KOPT-K1 (cell line): ENCODE measurements around the gene ZNF444.

Source experiments
- H3K27ac ChIP-seq: fragments of 200-600 bp; sonication (generic); 2 replicates; pipeline ENCODE4 v1.5.1; 2016; ENCODE audit warnings: antibody characterized with exemption, mild to moderate bottlenecking, low read depth, low read length; ENCODE audit not compliant: poor library complexity, severe bottlenecking
- H3K36me3 ChIP-seq: fragments of 200-600 bp; sonication (generic); 2 replicates; pipeline ENCODE4 v1.5.1; 2017; ENCODE audit warnings: antibody characterized with exemption, mild to moderate bottlenecking, low read length, moderate library complexity; ENCODE audit not compliant: insufficient read depth
- H3K9me3 ChIP-seq: fragments of 200-600 bp; sonication (generic); 2 replicates; pipeline ENCODE4 v1.5.1; 2017; ENCODE audit warnings: antibody characterized with exemption, low read length, mild to moderate bottlenecking; ENCODE audit not compliant: insufficient read depth, poor library complexity, severe bottlenecking

Gene ZNF444

GRCh38 chr19:56125806-56126590 is 15.1 kb upstream of the ZNF444 start:
- Histone ChIP-seq H3K36me3 (no peaks in the 10 kb centered on the region), H3K9me3 (no peaks in the 10 kb centered on the region), H3K27ac (no peak overlapping the region)

- Histone ChIP-seq H3K36me3 (no peaks in the 10 kb centered on the region), H3K27ac (no peak overlapping the region), H3K9me3 (no peaks in the 10 kb centered on the region)
Observed at GRCh38 chr19:56126983-56127780, 13.9 kb upstream of the ZNF444 start.

DNA sequence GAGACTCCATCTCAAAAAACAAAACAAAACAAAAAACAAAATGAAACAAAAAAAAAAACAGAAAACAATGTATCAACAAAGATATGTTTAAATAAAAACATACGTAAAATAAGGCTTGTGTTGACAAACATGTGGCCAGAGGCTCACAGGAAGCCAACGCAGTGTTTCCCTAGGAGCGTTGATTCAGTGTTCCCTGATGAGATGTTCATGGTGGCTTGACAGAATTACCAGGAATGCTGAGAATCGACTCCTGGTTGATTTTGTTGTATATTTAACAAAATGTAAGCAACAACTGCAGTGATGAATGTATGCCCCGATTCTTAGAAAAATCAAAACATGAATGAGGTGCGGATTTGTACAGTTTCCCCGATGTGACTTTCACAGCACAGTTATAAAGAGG is 11.1 kb upstream of the ZNF444 start:
- Histone ChIP-seq H3K27ac (no peak overlapping the region), H3K36me3 (no peaks in the 10 kb centered on the region), H3K9me3 (no peaks in the 10 kb centered on the region)

DNA sequence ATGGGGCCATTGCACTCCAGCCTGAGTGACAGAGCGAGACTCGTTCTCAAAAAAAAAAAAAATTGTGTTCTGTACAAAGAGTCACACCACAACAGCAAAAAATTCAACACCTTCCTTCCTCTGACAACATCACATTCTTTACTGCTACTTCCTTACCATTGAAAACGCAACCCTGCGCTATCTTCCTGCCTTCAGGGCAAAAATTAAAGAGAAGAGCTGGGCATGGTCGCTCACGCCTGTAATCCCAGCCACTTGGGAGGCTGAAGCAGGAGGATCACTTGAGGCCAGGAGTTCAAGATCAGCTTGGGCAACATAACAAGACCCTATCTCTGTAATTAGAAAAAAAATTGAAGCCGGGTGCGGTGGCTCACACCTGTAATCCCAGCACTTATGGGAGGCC is 9.4 kb upstream of the ZNF444 start:
- Histone ChIP-seq H3K9me3 (no peaks in the 10 kb centered on the region), H3K36me3 (no peaks in the 10 kb centered on the region), H3K27ac (no peak overlapping the region)

DNA sequence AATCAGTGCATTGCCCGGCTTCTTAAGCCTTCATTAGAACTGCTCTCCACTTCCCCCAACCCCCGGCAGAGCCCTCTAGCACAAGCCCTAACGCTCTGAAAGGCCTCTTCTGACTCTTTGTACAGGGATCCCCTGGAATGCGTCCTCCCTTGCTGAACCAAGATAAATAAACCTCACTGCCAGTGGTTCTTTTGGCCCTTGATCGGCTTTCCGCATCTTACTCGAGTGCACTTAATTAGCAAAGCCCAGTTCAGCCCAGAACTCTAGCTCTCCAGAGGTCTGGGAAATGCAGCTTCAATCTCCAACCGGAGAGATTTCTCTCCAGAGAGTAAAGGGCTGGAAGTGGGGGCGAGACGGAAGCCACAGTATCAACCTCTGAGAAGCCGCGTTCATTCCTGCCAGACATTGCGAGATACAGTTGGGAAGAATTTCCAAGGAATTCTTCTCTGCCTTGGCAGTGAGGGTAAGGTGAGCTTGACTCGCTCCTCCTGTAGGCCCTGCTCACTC is 8.7 kb upstream of the ZNF444 start:
- H3K9me3 ChIP-seq, result no peaks in the 10 kb centered on the region
- H3K27ac ChIP-seq, result no peak overlapping the region
- no peaks in the 10 kb centered on the region for H3K36me3 ChIP-seq

- no peaks in the 10 kb centered on the region for H3K9me3 ChIP-seq
- H3K27ac ChIP-seq, result no peak overlapping the region
- H3K36me3 ChIP-seq, result no peaks in the 10 kb centered on the region
Observed at GRCh38 chr19:56133858-56134653, 7.0 kb upstream of the ZNF444 start.

GRCh38 chr19:56134654-56134921 is 6.5 kb upstream of the ZNF444 start:
- Histone ChIP-seq H3K9me3 (no peaks in the 10 kb centered on the region), H3K36me3 (no peaks in the 10 kb centered on the region), H3K27ac (no peak overlapping the region)

DNA sequence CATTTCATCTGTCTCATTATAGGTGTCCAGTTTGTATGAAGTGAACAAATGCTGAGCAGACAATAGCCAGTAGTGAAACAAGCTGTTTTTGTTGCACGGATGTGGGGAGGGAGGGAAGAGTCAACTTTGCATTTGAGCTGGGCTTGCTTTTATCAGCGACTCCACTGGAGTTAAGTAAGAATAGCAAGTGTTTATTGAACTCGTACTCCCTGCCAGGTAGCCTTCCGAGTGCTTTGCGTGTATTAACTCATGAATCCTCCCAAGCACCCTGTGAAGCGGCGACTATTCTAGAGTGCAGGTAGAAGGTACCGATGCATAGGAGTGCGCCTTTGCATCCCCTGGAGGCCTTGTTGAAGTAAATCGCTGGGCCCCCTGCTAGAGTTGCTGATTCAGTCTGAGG is 4.7 kb upstream of the ZNF444 start:
- Histone ChIP-seq H3K9me3 (no peaks in the 10 kb centered on the region), H3K27ac (no peak overlapping the region), H3K36me3 (no peaks in the 10 kb centered on the region)

GRCh38 chr19:56137405-56137804 is 3.7 kb upstream of the ZNF444 start:
- no peak overlapping the region for H3K27ac ChIP-seq
- no peaks in the 10 kb centered on the region for H3K9me3 ChIP-seq

DNA sequence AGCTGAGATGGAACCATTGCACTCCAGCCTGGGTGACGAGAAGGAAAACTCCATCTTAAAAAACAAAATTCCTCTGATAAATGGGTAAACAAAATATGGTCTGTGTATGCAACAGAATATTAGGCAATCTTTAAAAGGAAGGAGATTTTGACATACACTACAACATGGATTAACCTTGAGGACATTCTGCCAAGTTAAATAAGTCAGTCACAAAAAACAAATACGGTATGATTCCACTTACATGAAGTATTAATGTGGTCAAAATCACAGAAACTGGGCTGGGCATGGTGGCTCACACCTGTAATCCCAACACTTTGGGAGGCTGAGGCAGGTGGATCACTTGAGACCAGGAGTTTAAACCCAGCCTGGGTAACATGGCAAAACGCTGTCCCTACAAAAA is 3.0 kb upstream of the ZNF444 start:
- H3K36me3 ChIP-seq, result no peaks in the 10 kb centered on the region
- no peaks in the 10 kb centered on the region for H3K9me3 ChIP-seq
- H3K27ac ChIP-seq, result no peak overlapping the region

More at GRCh38 chr19:56137405-56137804, 3.7 kb upstream of the ZNF444 start:
- no peaks in the 10 kb centered on the region for H3K36me3 ChIP-seq

- H3K27ac ChIP-seq, result peak overlapping the region; percentile 84
Observed at GRCh38 chr19:56139847-56140582, 1.1 kb upstream of the ZNF444 start.

GRCh38 chr19:56141417-56141993 is 418 bp downstream of the ZNF444 start:
- H3K9me3 ChIP-seq, result no peaks in the 10 kb centered on the region
- peaks cover 6% of the 10 kb centered on the region; the same call in 1 of the 2 replicates for H3K36me3 ChIP-seq
- H3K27ac ChIP-seq, result peak overlapping the region; percentile 84

More at GRCh38 chr19:56139847-56140582, 1.1 kb upstream of the ZNF444 start:
- no peaks in the 10 kb centered on the region for H3K9me3 ChIP-seq
- no peaks in the 10 kb centered on the region for H3K36me3 ChIP-seq

GRCh38 chr19:56142087-56142787 is 1.1 kb downstream of the ZNF444 start:
- peaks cover 12% of the 10 kb centered on the region; the same call in 1 of the 2 replicates for H3K36me3 ChIP-seq
- H3K9me3 ChIP-seq, result no peaks in the 10 kb centered on the region
- H3K27ac ChIP-seq, result peak overlapping the region; percentile 84
